Chondrocyte (in vitro differentiated cells): Measurements from ENCODE around the gene MAP7D1. TPM values are rescaled to one million over a fixed set of nuclear protein-coding genes. Genes with fewer than 3 reads are reported as not detected.

Experiments
- DNase-seq: peaks from one replicate; pipeline ENCODE4 v3.0.0; 2021; ENCODE audit warnings: mixed read lengths, low spot score
- H3K27ac Mint-ChIP-seq: one replicate; pipeline ENCODE4 v1.8.0; 2021; ENCODE audit warnings: mild to moderate bottlenecking, moderate library complexity, mixed read lengths; ENCODE audit not compliant: unreplicated experiment
- H3K27me3 Mint-ChIP-seq: 2 replicates; pipeline ENCODE4 v1.8.0; 2021; ENCODE audit warnings: low read depth, mixed read lengths
- H3K36me3 Mint-ChIP-seq: 2 replicates; pipeline ENCODE4 v1.8.0; 2021; ENCODE audit warnings: low read depth, mixed read lengths
- H3K4me1 Mint-ChIP-seq: 2 replicates; pipeline ENCODE4 v1.8.0; 2021; ENCODE audit warnings: low read depth, mild to moderate bottlenecking, mixed read lengths
- H3K4me3 Mint-ChIP-seq: one replicate; pipeline ENCODE4 v1.8.0; 2021; ENCODE audit warnings: mild to moderate bottlenecking, moderate library complexity, mixed read lengths; ENCODE audit not compliant: unreplicated experiment
- H3K9me3 Mint-ChIP-seq: 2 replicates; pipeline ENCODE4 v1.8.0; 2021; ENCODE audit warnings: low read depth, mixed read lengths
- total RNA-seq: library from RNA; stranded (reverse); gene quantifications from 3 replicates; pipeline ENCODE4 v1.2.1, GENCODE V29; 2021
- TF ChIP-seq, protein P1 (sequence below): fragments of 200-600 bp; sonication (generic); IDR thresholded peaks from 2 replicates; pipeline ENCODE4 v1.5.0; 2021; ENCODE audit warnings: antibody characterized with exemption, mild to moderate bottlenecking, moderate library complexity

MAP7D1 gene
- total RNA-seq, 1 donor from 2014 or later: 177 TPM

DNA sequence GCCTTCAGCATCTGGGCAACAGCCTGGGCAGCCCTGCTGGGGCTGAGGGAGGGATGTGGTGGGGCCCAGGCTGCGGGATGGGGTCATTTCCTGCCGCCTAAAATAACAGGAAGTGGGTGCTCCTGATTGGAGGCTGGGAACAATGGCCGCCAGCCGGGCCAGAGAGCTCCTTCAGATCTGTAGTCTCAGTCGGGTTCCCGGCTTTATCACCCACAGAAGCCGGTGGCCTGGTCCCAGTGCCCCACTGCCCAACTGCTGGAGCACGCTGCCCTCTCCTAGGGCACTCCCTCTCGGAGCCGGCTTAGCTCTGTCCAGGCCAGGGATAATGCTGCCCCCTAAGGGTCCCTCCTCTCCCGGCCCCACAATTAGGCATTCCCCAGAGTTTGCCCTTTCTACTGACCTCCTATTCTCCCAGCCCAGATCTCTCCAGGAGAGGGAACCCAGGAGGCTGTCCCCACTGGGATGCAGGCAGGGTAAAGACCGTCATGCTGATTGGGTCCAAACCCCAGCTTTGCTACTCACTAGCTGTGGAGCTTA lies 5.1 kb downstream of the MAP7D1 start:
- Mint-ChIP-seq H3K9me3 (no peaks in the 10 kb centered on the region), H3K36me3 (peaks cover 4% of the 10 kb centered on the region), H3K27ac (peak overlapping the region; percentile 89), H3K4me1 (peaks cover 68% of the 10 kb centered on the region), H3K4me3 (peak overlapping the region; percentile 70), H3K27me3 (no peaks in the 10 kb centered on the region)
- no peak for DNase-seq
- TF ChIP-seq, protein P1, sequence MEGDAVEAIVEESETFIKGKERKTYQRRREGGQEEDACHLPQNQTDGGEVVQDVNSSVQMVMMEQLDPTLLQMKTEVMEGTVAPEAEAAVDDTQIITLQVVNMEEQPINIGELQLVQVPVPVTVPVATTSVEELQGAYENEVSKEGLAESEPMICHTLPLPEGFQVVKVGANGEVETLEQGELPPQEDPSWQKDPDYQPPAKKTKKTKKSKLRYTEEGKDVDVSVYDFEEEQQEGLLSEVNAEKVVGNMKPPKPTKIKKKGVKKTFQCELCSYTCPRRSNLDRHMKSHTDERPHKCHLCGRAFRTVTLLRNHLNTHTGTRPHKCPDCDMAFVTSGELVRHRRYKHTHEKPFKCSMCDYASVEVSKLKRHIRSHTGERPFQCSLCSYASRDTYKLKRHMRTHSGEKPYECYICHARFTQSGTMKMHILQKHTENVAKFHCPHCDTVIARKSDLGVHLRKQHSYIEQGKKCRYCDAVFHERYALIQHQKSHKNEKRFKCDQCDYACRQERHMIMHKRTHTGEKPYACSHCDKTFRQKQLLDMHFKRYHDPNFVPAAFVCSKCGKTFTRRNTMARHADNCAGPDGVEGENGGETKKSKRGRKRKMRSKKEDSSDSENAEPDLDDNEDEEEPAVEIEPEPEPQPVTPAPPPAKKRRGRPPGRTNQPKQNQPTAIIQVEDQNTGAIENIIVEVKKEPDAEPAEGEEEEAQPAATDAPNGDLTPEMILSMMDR: peak; percentile 74

DNA sequence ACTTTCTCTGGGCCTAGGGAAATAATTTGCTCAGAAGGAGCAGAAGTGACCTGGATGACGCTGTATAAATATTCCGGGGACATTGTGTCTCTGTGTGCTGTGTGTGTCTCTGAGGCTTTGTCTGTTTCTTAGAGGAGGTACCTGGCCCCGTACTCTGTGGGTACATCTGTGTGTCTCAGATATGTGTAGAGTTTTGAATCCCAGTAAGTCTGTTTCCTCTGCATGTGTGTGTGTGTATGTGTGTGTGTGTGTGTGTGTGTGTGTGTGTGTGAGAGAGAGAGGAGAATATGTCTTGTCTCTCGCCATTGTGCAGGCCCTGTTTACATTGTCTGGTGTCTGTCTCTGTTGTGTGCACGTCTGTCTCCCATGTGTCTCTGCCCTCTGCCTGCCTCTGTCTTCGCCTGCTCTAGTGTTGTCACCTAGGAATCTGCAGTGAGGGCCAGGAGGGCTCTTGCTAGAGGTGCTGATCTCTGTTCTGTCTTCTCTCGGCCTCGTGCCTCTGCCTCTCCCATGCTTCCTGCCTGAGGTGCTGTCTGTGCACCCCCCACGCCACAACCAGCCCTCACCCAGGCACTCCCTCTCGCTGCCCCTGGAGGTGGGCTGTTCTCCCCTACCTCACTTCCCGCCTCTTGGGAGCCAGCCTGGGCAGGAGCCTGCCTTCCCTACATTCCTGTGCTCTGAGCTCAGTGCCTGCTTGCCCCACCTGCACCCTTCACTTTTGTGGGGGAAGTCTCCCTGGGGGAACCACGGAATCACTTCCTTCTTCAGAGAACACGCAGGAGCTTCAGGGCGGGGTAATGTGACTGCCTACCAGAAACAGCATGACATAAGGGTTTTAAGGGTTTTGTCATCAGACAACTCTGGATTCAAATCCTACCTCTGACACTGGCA lies 5.9 kb downstream of the MAP7D1 start:
- DNase-seq: no peak
- Mint-ChIP-seq H3K36me3 (peaks cover 7% of the 10 kb centered on the region), H3K9me3 (no peaks in the 10 kb centered on the region), H3K27me3 (no peaks in the 10 kb centered on the region), H3K4me1 (peaks cover 72% of the 10 kb centered on the region), H3K4me3 (peak overlapping the region; percentile 70), H3K27ac (peak overlapping the region; percentile 89)
- TF ChIP-seq, protein P1: no peak

DNA sequence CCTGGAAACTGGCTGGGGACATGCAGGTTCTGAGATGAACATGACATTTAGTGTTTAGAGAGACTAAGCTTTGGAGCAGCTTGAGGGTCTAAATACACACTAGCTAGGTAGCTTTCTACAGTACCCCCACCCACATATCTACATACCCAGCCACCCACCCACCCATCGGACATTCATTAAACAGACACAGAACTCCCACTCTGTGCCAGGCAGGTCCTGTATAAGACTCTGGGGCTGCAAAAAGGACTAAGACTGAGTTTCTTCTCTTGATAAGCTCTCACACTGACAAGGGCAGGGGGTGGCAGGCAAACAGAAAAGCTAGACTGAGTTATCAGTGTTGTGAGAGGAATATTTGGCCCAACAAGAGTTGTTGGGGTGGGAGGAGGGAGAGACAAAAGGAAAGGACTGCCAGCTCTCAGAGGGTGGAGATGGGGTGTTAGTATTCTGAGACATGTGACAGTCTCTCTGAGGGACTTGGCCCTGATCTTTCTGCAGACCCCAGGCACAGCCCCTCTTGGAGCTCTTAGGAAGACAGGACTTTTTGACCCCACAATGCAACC lies 6.8 kb downstream of the MAP7D1 start:
- Mint-ChIP-seq H3K36me3 (peaks cover 9% of the 10 kb centered on the region), H3K27me3 (no peaks in the 10 kb centered on the region), H3K4me1 (peaks cover 70% of the 10 kb centered on the region), H3K4me3 (no peak overlapping the region), H3K27ac (peak overlapping the region; percentile 89), H3K9me3 (no peaks in the 10 kb centered on the region)
- TF ChIP-seq, protein P1: no peak
- DNase-seq: no peak

DNA sequence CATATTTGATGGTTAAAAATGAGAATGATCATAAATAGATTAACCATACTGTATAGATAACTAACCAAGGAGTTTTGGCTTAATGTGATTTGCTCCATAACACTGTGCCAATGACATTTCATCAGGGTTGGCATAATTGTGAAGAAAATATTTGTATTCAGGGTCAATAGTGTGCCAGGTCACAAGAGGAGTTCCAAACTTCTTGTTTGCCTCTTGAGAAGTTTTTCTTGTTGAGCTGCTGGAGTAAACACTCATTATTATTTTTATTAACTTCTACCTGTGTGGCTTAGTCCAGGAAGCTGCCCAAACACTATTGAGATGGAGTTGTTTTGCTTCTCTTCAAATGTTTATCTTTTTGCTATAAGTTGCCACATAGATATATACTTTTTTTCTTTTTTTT lies 7.5 kb downstream of the MAP7D1 start:
- Mint-ChIP-seq H3K4me1 (peaks cover 66% of the 10 kb centered on the region), H3K36me3 (peaks cover 8% of the 10 kb centered on the region), H3K27me3 (no peaks in the 10 kb centered on the region), H3K9me3 (no peaks in the 10 kb centered on the region), H3K27ac (peak overlapping the region; percentile 89), H3K4me3 (no peak overlapping the region)
- no peak for DNase-seq
- TF ChIP-seq, protein P1: no peak

DNA sequence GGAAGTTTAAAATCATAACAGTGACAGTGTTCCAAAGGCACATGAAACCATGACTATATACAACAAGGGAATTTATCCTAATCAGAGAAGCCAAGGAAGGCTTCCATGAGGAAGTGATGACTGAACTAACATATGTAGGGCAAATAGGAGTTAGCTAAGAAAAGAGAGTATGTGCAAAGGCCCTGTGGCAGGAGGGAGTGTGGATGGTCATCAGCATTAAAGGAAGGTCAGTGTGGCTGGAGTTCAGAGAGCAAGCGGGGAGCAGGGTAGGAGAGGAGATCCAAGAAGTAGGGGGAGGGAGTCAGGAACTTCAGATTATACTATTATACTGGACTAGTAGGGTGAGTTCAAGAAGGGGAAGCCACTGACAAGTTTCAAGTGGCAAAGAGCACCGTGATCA lies 8.4 kb downstream of the MAP7D1 start:
- Mint-ChIP-seq H3K4me3 (no peak overlapping the region), H3K36me3 (peaks cover 6% of the 10 kb centered on the region), H3K27ac (peak overlapping the region; percentile 67), H3K4me1 (peaks cover 62% of the 10 kb centered on the region), H3K9me3 (no peaks in the 10 kb centered on the region), H3K27me3 (no peaks in the 10 kb centered on the region)
- TF ChIP-seq, protein P1: no peak
- no peak for DNase-seq
